Activated CD4-positive, alpha-beta T cell treated with anti-CD3 and anti-CD28 coated beads, Interleukin-2, amount 50 U/mL, for 24 hours (primary cell): ENCODE results near the gene UPK3B.
"Not testable (repeated sequence)": the region's sequence is repeated elsewhere in the genome, so short reads cannot be mapped to it uniquely, and the experiment has no call there.

Source experiments
- DNase-seq, 2 donors: peaks; one replicate each; pipeline ENCODE4 v3.0.0-alpha.2; 2020; ENCODE audit warnings: low read depth in 1 of 2, low spot score in 1 of 2

UPK3B gene

DNA sequence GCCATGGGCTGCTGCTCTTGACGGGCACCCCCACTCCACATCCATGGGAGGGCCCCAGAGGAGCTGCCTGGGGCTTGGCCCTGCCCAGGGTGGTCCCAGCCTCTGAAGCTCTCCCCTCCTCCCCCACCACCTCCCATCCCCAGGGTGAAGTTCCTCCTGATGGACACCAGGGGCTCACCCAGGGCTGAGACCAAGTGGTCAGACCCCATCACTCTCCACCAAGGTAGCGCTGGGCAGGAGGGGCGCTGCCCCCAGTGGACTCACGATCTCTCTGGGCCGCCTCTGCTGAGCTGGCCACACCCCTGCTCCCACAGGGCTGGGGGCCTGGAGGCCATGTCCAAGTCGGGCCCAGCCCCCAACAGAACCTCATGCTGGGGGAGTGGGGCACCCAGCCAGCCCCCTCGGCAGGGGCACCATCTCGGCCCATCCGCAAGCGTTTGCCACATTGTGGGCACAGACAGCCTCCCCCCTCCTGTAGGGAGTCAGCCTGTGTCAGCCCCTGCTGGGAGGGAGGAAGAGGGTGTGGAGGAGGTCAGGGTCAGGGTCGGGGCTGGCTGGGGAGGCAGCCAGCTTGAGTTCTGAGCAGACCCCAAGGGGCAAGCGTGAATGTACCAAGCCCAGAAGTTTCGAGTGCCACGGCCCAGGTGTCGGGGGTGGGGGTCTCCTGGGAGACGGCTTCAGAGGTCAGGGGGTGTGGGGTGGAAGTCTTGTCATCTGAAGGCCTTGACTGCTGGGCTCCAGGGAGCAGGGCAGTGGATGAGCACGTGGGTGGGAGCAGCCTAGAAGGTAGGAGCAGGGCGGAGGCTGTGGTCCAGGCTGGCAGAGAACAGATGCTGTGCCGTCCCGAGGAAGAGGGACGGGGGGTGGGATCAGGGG lies 2.8 kb downstream of the UPK3B start:
- DNase-seq, result no peak

- DNase-seq, result no peak
Observed at GRCh38 chr7:76513817-76514799, 3.8 kb downstream of the UPK3B start.

GRCh38 chr7:76514926-76515771 lies 4.8 kb downstream of the UPK3B start:
- no peak for DNase-seq

- no peak for DNase-seq
Observed at GRCh38 chr7:76515999-76516443, 5.7 kb downstream of the UPK3B start.

DNA sequence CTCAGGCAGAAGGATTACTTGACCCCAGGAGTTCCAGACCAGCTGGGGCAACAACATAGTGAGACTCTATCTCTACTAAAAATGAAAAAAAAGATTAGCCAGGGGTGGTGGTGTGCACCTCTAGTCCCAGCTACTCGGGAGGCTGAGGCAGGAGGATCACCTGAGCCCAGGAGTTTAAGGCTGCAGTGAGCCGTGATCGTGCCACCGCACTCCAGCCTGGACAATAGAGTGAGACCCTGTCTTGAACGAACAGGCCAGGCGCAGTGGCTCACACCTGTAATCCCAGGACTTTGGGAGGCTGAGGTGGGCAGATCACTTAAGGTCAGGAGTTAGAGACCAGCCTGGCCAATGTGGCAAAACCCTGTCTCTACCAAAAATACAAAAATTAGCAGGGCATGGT lies 6.6 kb downstream of the UPK3B start:
- not testable (repeated sequence) for DNase-seq

- DNase-seq, result not testable (repeated sequence)
Observed at GRCh38 chr7:76526183-76526582, 15.8 kb downstream of the UPK3B start.

GRCh38 chr7:76531643-76532042 lies 21.3 kb downstream of the UPK3B start:
- DNase-seq, result not testable (repeated sequence)

DNA sequence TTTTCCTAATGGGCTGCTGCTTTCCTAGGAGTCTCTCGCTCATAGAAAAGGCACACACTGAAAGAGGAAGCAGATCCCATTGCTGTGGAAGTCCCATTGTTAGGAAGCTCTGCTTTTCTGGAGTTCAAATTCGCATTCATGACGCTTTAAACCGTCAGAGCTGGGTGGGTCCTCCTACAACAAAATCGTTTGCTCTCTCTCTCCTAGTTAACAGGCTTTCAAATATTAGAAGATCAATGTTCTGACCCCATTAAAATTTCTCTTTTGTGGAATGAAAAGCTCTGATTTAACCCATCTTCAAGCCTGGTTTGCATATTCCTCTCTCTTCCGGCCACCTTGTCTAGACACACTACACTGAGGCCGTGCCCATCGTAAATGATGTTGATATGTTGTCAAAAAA lies 32.8 kb downstream of the UPK3B start, which contains the start of gene SPDYE16:
Gene SPDYE16 (minus strand): TSS at position 101 of the 400 bp plus-strand sequence. CDS start 1,838 bp downstream, outside the sequence.
- DNase-seq, result not testable (repeated sequence)

DNA sequence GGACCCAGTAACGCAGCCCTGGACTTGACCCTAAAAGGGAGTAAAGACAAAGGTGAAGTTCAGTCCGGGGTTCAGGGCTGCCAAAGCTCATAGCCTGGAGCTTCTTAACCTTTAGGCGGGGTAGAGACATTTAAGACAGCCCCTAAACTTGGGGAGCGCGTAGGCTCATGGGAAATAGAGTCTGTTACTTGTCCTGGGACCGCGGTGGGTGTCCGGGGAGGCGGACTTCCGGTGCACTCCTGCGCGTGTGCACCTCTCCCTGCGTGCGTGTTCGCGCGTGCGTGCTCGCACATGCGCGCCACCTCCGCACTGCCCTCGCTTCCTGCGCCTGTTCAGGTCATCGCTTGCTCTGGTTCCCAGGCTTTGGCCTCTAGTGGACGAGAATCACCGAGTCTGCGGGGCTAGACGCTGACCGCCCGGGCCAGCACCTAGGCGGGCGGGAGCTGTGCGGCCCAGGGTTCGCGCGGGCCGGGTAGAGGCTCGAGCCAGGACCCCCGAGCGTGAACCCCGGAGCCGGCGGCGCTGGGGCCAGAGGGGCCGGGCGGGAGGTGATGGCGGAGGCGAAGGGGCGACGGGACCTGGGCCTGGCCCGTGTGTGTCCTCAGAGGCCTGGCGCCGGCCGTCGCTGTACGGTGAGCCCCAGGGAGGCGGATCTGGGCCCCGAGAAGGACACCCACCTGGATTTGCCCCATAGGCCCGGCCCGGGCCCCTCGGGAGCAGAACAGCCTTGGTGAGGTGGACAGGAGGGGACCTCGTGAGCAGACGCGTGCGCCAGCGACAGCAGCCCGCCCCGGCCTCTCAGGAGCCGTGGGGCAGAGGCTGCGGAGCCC lies 38.9 kb downstream of the UPK3B start:
- DNase-seq, result peak; percentile 78 to 82

DNA sequence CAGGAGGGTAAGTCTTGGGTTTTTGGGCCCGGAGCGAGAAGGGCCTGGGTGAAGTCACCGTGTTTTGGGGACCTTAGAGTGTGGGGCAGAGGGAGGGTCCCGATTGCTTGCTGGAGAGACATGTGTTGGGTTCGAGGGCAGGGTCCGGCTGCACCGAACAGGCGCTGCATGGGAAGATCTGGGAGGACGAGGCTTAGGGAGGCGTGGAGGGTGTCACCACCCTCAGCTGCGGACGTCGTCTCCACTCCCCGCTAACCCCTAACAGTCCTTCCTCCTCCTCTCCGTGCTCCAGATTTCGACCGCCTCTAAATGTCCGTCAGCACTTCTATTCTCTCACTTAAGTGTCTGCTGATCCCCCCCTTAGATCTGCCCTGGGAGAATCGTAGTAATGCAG lies 39.5 kb downstream of the UPK3B start:
- not testable (repeated sequence) for DNase-seq

GRCh38 chr7:76551992-76552391 lies 41.6 kb downstream of the UPK3B start:
- DNase-seq, result not testable (repeated sequence)

DNA sequence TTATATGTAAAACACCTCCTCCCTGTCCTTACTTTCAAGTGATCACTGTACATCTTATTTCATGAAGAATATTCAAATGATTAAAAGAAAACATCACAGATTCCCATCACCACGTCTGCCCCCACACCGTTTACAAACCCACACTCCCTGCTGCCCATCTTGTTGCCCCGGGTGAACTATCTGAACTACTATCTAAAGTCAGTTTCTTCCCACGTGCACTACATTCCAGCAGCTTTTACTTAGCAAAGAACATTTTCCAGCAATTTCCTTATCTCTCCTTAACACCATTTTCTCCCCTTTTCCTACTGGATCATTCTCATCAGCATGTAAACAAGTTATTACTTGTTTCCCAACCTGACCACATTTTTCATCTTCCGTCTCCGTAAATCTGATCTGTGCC lies 49.3 kb downstream of the UPK3B start:
- DNase-seq, result not testable (repeated sequence)

- not testable (repeated sequence) for DNase-seq
Observed at GRCh38 chr7:76560157-76560556, 49.8 kb downstream of the UPK3B start.

GRCh38 chr7:76561342-76561741 lies 51.0 kb downstream of the UPK3B start:
- not testable (repeated sequence) for DNase-seq

DNA sequence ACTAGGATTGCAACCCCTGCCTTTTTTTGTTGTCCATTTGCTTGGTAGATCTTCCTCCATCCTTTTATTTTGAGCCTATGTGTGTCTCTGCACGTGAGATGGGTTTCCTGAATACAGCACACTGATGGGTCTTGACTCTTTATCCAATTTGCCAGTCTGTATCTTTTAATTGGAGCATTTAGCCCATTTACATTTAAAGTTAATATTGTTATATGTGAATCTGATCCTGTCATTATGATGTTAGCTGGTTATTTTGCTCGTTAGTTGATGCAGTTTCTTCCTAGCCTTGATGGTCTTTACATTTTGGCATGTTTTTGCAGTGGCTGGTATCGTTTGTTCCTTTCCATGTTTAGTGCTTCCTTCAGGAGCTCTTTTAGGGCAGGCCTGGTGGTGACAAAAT lies 54.6 kb downstream of the UPK3B start:
- not testable (repeated sequence) for DNase-seq
